ENCODE results near the gene UPK3A. TPM values are rescaled to one million over a fixed set of nuclear protein-coding genes. Genes with fewer than 3 reads are reported as not detected.

Gene UPK3A
- total and polyA plus RNA-seq, 2 of the 13 experiments (the other 11 are each of a cell fraction or from before 2014, with no cell fraction given), result 10.5 to 13.8 TPM

DNA sequence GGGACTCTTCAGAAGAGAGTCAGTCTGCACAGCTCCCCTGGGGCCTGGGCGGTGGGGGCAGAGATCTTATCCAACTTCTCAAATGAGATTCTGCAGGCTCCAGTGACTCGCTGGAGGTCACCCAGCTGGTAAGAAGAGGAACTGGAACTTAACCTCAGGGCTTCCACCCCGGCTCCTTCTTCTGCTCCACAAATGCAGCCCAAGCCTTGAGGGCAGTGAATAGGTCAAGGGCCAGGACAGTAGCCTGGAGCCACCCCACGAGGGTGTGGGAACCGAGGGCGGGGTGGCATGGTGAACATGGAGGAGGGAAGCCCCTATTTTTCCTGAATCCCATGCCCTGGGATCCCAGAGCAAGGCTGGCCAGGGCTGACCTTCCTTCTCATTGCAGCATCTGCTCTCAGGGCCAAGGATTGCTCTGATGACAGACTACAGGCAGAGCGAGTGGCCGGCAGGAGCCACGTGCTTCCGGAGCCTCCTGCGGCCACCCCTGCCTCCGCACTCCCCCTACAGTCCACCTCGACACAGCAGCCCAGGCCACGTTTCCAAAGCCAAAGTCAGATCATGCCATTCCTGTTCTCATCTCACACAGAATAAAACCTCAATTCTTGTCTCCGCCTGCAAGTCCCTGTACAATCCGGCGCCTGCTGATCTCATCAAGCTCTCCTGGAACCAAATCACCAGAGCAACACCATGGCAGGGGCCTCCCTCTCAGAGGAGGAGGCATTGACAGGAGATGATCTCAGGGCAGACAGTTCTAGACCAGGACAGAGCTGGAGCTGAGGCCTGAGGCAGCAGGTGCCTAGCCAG, 21.1 kb upstream of the UPK3A start (continued):
- TF ChIP-seq HMGA1 (CRISPR knock-in tag; conservative IDR thresholded peaks at IDR 0.05), result no peak
- no peak for TF ChIP-seq ZNF468 (CRISPR knock-in tag; IDR thresholded peaks at IDR 0.05)
- peak; percentile 43; the same call in 1 of the 2 replicates for TF ChIP-seq BCL6 (CRISPR knock-in tag; IDR thresholded peaks at IDR 0.05)
- 0 out of 2 replicates have a peak, but pooled peaks have one; percentile 69 for TF ChIP-seq ZNF572 (CRISPR knock-in tag; IDR thresholded peaks at IDR 0.05)
- TF ChIP-seq SALL1 (CRISPR knock-in tag; IDR thresholded peaks at IDR 0.05), result peak; percentile 87
- TF ChIP-seq, protein P1, sequence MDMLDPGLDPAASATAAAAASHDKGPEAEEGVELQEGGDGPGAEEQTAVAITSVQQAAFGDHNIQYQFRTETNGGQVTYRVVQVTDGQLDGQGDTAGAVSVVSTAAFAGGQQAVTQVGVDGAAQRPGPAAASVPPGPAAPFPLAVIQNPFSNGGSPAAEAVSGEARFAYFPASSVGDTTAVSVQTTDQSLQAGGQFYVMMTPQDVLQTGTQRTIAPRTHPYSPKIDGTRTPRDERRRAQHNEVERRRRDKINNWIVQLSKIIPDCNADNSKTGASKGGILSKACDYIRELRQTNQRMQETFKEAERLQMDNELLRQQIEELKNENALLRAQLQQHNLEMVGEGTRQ (IDR thresholded peaks at IDR 0.05; ENCODE audit: low read depth, low read length), result peak; percentile 59
- TF ChIP-seq, protein P1 (CRISPR knock-in tag; IDR thresholded peaks at IDR 0.05; ENCODE audit: borderline replicate concordance), result peak; percentile 71; the same call in 1 of the 2 replicates
- no peak for TF ChIP-seq NR2F6 (IDR thresholded peaks at IDR 0.05)
- peak; percentile 68 for TF ChIP-seq NR2F6 (CRISPR knock-in tag; IDR thresholded peaks at IDR 0.05)
- TF ChIP-seq, protein P2, sequence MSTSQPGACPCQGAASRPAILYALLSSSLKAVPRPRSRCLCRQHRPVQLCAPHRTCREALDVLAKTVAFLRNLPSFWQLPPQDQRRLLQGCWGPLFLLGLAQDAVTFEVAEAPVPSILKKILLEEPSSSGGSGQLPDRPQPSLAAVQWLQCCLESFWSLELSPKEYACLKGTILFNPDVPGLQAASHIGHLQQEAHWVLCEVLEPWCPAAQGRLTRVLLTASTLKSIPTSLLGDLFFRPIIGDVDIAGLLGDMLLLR (CRISPR knock-in tag; IDR thresholded peaks at IDR 0.05), result peak; percentile 88; the same call in 1 of the 2 replicates
- no peak for TF ChIP-seq ZNF20 (CRISPR knock-in tag; IDR thresholded peaks at IDR 0.05)
- TF ChIP-seq, protein P3, sequence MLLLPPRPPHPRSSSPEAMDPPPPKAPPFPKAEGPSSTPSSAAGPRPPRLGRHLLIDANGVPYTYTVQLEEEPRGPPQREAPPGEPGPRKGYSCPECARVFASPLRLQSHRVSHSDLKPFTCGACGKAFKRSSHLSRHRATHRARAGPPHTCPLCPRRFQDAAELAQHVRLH (CRISPR knock-in tag; IDR thresholded peaks at IDR 0.05; ENCODE audit: borderline replicate concordance, low read depth), result peak; percentile 92; the same call in 1 of the 2 replicates
- no peak for TF ChIP-seq ZNF549 (CRISPR knock-in tag; IDR thresholded peaks at IDR 0.05)
- TF ChIP-seq, protein P4, sequence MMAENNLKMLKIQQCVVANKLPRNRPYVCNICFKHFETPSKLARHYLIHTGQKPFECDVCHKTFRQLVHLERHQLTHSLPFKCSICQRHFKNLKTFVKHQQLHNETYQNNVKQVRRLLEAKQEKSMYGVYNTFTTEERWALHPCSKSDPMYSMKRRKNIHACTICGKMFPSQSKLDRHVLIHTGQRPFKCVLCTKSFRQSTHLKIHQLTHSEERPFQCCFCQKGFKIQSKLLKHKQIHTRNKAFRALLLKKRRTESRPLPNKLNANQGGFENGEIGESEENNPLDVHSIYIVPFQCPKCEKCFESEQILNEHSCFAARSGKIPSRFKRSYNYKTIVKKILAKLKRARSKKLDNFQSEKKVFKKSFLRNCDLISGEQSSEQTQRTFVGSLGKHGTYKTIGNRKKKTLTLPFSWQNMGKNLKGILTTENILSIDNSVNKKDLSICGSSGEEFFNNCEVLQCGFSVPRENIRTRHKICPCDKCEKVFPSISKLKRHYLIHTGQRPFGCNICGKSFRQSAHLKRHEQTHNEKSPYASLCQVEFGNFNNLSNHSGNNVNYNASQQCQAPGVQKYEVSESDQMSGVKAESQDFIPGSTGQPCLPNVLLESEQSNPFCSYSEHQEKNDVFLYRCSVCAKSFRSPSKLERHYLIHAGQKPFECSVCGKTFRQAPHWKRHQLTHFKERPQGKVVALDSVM (CRISPR knock-in tag; IDR thresholded peaks at IDR 0.05), result peak; percentile 70
- TF ChIP-seq FOXA1 (IDR thresholded peaks at IDR 0.05), result no peak
- 0 out of 2 replicates have a peak, but pooled peaks have one; percentile 6 for TF ChIP-seq FOXA1 (CRISPR knock-in tag; IDR thresholded peaks at IDR 0.05)
- TF ChIP-seq ZNF607 (CRISPR knock-in tag; IDR thresholded peaks at IDR 0.05; ENCODE audit: borderline replicate concordance), result peak; percentile 86
- peak; percentile 99 for TF ChIP-seq MYC (CRISPR knock-in tag; IDR thresholded peaks at IDR 0.05; ENCODE audit: borderline replicate concordance)
- peak; percentile 43; the same call in 1 of the 2 replicates for TF ChIP-seq IRF2 (CRISPR knock-in tag; IDR thresholded peaks at IDR 0.05)
- peak; percentile 82 for TF ChIP-seq ZKSCAN8 (CRISPR knock-in tag; IDR thresholded peaks at IDR 0.05; ENCODE audit: borderline replicate concordance)
- TF ChIP-seq, protein P5, sequence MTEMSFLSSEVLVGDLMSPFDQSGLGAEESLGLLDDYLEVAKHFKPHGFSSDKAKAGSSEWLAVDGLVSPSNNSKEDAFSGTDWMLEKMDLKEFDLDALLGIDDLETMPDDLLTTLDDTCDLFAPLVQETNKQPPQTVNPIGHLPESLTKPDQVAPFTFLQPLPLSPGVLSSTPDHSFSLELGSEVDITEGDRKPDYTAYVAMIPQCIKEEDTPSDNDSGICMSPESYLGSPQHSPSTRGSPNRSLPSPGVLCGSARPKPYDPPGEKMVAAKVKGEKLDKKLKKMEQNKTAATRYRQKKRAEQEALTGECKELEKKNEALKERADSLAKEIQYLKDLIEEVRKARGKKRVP (CRISPR knock-in tag; IDR thresholded peaks at IDR 0.05), result peak in 1 of 2 experiments; percentile 59; a peak in 1 of 4 replicates
- TF ChIP-seq RAD21 (CRISPR knock-in tag; IDR thresholded peaks at IDR 0.05), result peak; percentile 93
- TF ChIP-seq ZNF879 (CRISPR knock-in tag; IDR thresholded peaks at IDR 0.05), result no peak
- peak; percentile 83 for TF ChIP-seq MEF2D (CRISPR knock-in tag; IDR thresholded peaks at IDR 0.05)
- no peak for TF ChIP-seq ZNF451 (CRISPR knock-in tag; IDR thresholded peaks at IDR 0.05)
- peak; percentile 44; the same call in 1 of the 2 replicates for TF ChIP-seq FOXC1 (CRISPR knock-in tag; IDR thresholded peaks at IDR 0.05; ENCODE audit: borderline replicate concordance)
